Vagina (tissue), 2 donors: ENCODE data around the gene EP300.

Experiments
- POLR2A ChIP-seq, 2 donors: fragments of 450-650 bp; IDR thresholded peaks; one replicate each; pipeline ENCODE4 v1.6.1; 2017; ENCODE audit warnings: antibody characterized with exemption in 2 of 2, mild to moderate bottlenecking in 2 of 2, moderate library complexity in 2 of 2
- TF ChIP-seq, protein P1 (sequence below), 3 experiments: fragments of 450-650 bp in 2 of 3; fragments of 200-600 bp in 1 of 3; sonication (generic) in 1 of 3; IDR thresholded peaks; one replicate each; pipeline ENCODE4 v1.5.1; 2017 to 2019; ENCODE audit warnings: antibody characterized with exemption in 3 of 3, mild to moderate bottlenecking in 2 of 3, moderate library complexity in 2 of 3

DNA sequence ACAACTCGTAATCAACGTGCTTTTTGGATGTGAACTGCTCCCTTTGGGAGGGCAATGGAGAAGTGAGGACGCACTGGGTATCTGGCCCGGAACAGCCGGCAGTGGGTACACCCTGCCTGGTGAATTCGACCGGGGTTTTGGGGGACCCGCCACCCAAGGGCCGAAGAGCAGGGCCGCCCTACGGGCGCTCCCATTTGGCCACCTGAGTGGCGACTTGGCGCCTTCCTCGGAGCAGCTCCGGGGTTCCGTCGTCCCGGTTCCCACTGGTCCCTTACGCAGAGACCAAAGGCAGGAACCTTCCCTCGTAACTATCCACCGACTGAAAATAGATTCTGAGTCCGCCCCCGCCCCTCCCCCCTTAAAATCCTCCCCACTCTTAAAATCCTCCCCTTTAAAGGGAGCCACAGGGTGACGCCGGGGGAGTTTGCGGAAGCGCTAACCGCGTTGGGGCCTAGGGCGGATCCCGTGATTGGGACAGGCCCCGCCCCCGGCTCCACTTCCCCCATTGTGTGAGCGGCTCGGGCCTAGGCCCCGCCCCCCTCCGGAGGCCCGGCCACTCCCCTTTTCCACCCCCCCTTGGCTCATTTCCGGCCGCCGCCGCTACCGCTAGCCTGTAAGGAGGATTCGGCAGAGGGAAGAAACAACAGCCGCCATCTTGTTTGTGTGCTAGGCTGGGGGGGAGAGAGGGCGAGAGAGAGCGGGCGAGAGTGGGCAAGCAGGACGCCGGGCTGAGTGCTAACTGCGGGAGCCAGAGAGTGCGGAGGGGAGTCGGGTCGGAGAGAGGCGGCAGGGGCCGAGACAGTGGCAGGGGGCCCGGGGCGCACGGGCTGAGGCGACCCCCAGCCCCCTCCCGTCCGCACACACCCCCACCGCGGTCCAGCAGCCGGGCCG is 1.0 kb upstream of the EP300 start:
- TF ChIP-seq, protein P1, sequence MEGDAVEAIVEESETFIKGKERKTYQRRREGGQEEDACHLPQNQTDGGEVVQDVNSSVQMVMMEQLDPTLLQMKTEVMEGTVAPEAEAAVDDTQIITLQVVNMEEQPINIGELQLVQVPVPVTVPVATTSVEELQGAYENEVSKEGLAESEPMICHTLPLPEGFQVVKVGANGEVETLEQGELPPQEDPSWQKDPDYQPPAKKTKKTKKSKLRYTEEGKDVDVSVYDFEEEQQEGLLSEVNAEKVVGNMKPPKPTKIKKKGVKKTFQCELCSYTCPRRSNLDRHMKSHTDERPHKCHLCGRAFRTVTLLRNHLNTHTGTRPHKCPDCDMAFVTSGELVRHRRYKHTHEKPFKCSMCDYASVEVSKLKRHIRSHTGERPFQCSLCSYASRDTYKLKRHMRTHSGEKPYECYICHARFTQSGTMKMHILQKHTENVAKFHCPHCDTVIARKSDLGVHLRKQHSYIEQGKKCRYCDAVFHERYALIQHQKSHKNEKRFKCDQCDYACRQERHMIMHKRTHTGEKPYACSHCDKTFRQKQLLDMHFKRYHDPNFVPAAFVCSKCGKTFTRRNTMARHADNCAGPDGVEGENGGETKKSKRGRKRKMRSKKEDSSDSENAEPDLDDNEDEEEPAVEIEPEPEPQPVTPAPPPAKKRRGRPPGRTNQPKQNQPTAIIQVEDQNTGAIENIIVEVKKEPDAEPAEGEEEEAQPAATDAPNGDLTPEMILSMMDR (IDR thresholded peaks at IDR 0.05): no peak
- peak; percentile 70 to 96 for TF ChIP-seq POLR2A (IDR thresholded peaks at IDR 0.05)
